ENCODE results near the gene GASK1A.

The GASK1A gene

GRCh38 chr3:43104660-43105595 lies 125.8 kb downstream of the GASK1A start:
- no peak overlapping the region for H2BK5ac ChIP-seq (ENCODE audit: low read depth, low read length, poor library complexity, severe bottlenecking)
- H3K9ac ChIP-seq (ENCODE audit: low read length), result peak overlapping the region; percentile 53
- H3K9me3 ChIP-seq (ENCODE audit: control insufficient read depth, low read length), result no peaks in the 10 kb centered on the region
- H3K18ac ChIP-seq (ENCODE audit: low read depth in 1 of 2, low read length in 2 of 2), result no peak overlapping the region
- no peak overlapping the region for H3K27ac ChIP-seq (ENCODE audit: low read length, poor library complexity, severe bottlenecking)
- H3K27me3 ChIP-seq (ENCODE audit: control insufficient read depth in 1 of 2, insufficient read depth in 1 of 2, low read length in 2 of 2), result peaks cover 0 to 3% of the 10 kb centered on the region in 2 experiments
- no peak for DNase-seq
- no peak overlapping the region for H4K8ac ChIP-seq (ENCODE audit: low read length)
- H3K23ac ChIP-seq (ENCODE audit: low read length in 2 of 2), result no peak overlapping the region
- H3K14ac ChIP-seq (ENCODE audit: low read length in 2 of 2), result no peak overlapping the region
- H2BK15ac ChIP-seq (ENCODE audit: low read depth, poor library complexity, severe bottlenecking), result no peak overlapping the region
- peaks cover 24% of the 10 kb centered on the region for H3K79me1 ChIP-seq (replicated peaks; ENCODE audit: low read length, poor library complexity, severe bottlenecking)
- 86% methylated on average over 18 of the region's 33 CpGs for WGBS
- no peak overlapping the region for H2AFZ ChIP-seq (ENCODE audit: low read depth, low read length)
- H2AK5ac ChIP-seq (ENCODE audit: low read length, severe bottlenecking), result no peak overlapping the region
- H2BK120ac ChIP-seq (ENCODE audit: low read depth, low read length), result no peak overlapping the region
- H3K36me3 ChIP-seq (ENCODE audit: control insufficient read depth in 1 of 2, insufficient read depth in 2 of 2, low read depth in 1 of 2, low read length in 2 of 2), result no peaks in the 10 kb centered on the region
- peaks cover 8% of the 10 kb centered on the region for H3K4me1 ChIP-seq (ENCODE audit: control insufficient read depth, insufficient read depth, low read depth, low read length)
- no peak overlapping the region for H3K4ac ChIP-seq (ENCODE audit: low read depth in 1 of 2, low read length in 2 of 2)
- H3K4me2 ChIP-seq (ENCODE audit: low read length, poor library complexity, severe bottlenecking), result peak overlapping the region; percentile 56
- H3K4me3 ChIP-seq (ENCODE audit: insufficient read depth in 1 of 2, low read depth in 1 of 2, low read length in 2 of 2), result peak overlapping the region; percentile 35 to 81
- H2BK12ac ChIP-seq (ENCODE audit: low read length in 2 of 2), result no peak overlapping the region
- H4K91ac ChIP-seq (ENCODE audit: low read length), result no peak overlapping the region

GRCh38 chr3:43105596-43106292 lies 126.6 kb downstream of the GASK1A start, which contains the start of gene POMGNT2:
Gene POMGNT2 (minus strand): TSS chr3:43106079. CDS start chr3:43081431, 24,648 bp downstream.
- peaks cover 24% of the 10 kb centered on the region for H3K79me1 ChIP-seq (replicated peaks; ENCODE audit: low read length, poor library complexity, severe bottlenecking)
- H2AK5ac ChIP-seq (ENCODE audit: low read length, severe bottlenecking), result no peak within 1 kb of the TSS
- no peak within 1 kb of the TSS for H3K27ac ChIP-seq (ENCODE audit: low read length, poor library complexity, severe bottlenecking)
- peak within 1 kb of the TSS; percentile 84 for H3K9ac ChIP-seq (ENCODE audit: low read length)
- peak within 1 kb of the TSS in 1 of 2 experiments; percentile 42 for H2BK12ac ChIP-seq (ENCODE audit: low read length in 2 of 2)
- no peak within 1 kb of the TSS for H4K91ac ChIP-seq (ENCODE audit: low read length)
- H4K8ac ChIP-seq (ENCODE audit: low read length), result peak within 1 kb of the TSS; percentile 84
- peak within 1 kb of the TSS in 1 of 2 experiments; percentile 6 for H3K23ac ChIP-seq (ENCODE audit: low read length in 2 of 2)
- no peaks in the 10 kb centered on the region for H3K9me3 ChIP-seq (ENCODE audit: control insufficient read depth, low read length)
- H3K4ac ChIP-seq (ENCODE audit: low read depth in 1 of 2, low read length in 2 of 2), result peak within 1 kb of the TSS in 1 of 2 experiments; percentile 85
- H3K4me3 ChIP-seq (ENCODE audit: insufficient read depth in 1 of 2, low read depth in 1 of 2, low read length in 2 of 2), result peak within 1 kb of the TSS; percentile 70 to 81
- DNase-seq, result peak; percentile 69
- H2BK15ac ChIP-seq (ENCODE audit: low read depth, poor library complexity, severe bottlenecking), result no peak within 1 kb of the TSS
- peak within 1 kb of the TSS in 1 of 2 experiments; percentile 13 for H3K14ac ChIP-seq (ENCODE audit: low read length in 2 of 2)
- WGBS, result under 1% methylated on average over 55 of the region's 71 CpGs
- peaks cover 0 to 3% of the 10 kb centered on the region in 2 experiments for H3K27me3 ChIP-seq (ENCODE audit: control insufficient read depth in 1 of 2, insufficient read depth in 1 of 2, low read length in 2 of 2)
- no peaks in the 10 kb centered on the region for H3K36me3 ChIP-seq (ENCODE audit: control insufficient read depth in 1 of 2, insufficient read depth in 2 of 2, low read depth in 1 of 2, low read length in 2 of 2)
- H2BK120ac ChIP-seq (ENCODE audit: low read depth, low read length), result no peak within 1 kb of the TSS
- H2AFZ ChIP-seq (ENCODE audit: low read depth, low read length), result peak within 1 kb of the TSS; percentile 91
- peak within 1 kb of the TSS; percentile 88 for H3K4me2 ChIP-seq (ENCODE audit: low read length, poor library complexity, severe bottlenecking)
- H3K4me1 ChIP-seq (ENCODE audit: control insufficient read depth, insufficient read depth, low read depth, low read length), result peaks cover 8% of the 10 kb centered on the region
- no peak within 1 kb of the TSS for H2BK5ac ChIP-seq (ENCODE audit: low read depth, low read length, poor library complexity, severe bottlenecking)
- H3K18ac ChIP-seq (ENCODE audit: low read depth in 1 of 2, low read length in 2 of 2), result peak within 1 kb of the TSS in 1 of 2 experiments; percentile 64

- Histone ChIP-seq H2BK5ac (ENCODE audit: low read depth, low read length, poor library complexity, severe bottlenecking) (no peak overlapping the region), H2AFZ (ENCODE audit: low read depth, low read length) (no peak overlapping the region), H3K4me2 (ENCODE audit: low read length, poor library complexity, severe bottlenecking) (peak overlapping the region; percentile 76), H3K36me3 (ENCODE audit: control insufficient read depth in 1 of 2, insufficient read depth in 2 of 2, low read depth in 1 of 2, low read length in 2 of 2) (no peaks in the 10 kb centered on the region), H3K14ac (ENCODE audit: low read length in 2 of 2) (no peak overlapping the region), H2BK12ac (ENCODE audit: low read length in 2 of 2) (no peak overlapping the region), H3K18ac (ENCODE audit: low read depth in 1 of 2, low read length in 2 of 2) (no peak overlapping the region), H4K8ac (ENCODE audit: low read length) (no peak overlapping the region), H3K4me3 (ENCODE audit: insufficient read depth in 1 of 2, low read depth in 1 of 2, low read length in 2 of 2) (peak overlapping the region in 1 of 2 experiments; percentile 81), H3K9me3 (ENCODE audit: control insufficient read depth, low read length) (no peaks in the 10 kb centered on the region), H3K4ac (ENCODE audit: low read depth in 1 of 2, low read length in 2 of 2) (no peak overlapping the region), H3K27me3 (ENCODE audit: control insufficient read depth in 1 of 2, insufficient read depth in 1 of 2, low read length in 2 of 2) (peaks cover 0 to 3% of the 10 kb centered on the region in 2 experiments), H2BK15ac (ENCODE audit: low read depth, poor library complexity, severe bottlenecking) (no peak overlapping the region), H3K4me1 (ENCODE audit: control insufficient read depth, insufficient read depth, low read depth, low read length) (peaks cover 8% of the 10 kb centered on the region), H3K27ac (ENCODE audit: low read length, poor library complexity, severe bottlenecking) (no peak overlapping the region), H3K9ac (ENCODE audit: low read length) (peak overlapping the region; percentile 84), H4K91ac (ENCODE audit: low read length) (no peak overlapping the region), H3K23ac (ENCODE audit: low read length in 2 of 2) (no peak overlapping the region), H3K79me1 (replicated peaks; ENCODE audit: low read length, poor library complexity, severe bottlenecking) (peaks cover 22% of the 10 kb centered on the region), H2AK5ac (ENCODE audit: low read length, severe bottlenecking) (no peak overlapping the region), H2BK120ac (ENCODE audit: low read depth, low read length) (no peak overlapping the region)
- 30% methylated on average over 3 of the region's 6 CpGs for WGBS
- DNase-seq, result no peak
These were observed 127.2 kb downstream of the GASK1A start for GRCh38 chr3:43106293-43106628.
